Erythroblast (primary cell): ENCODE measurements around the gene KAT6B.
"Not testable (repeated sequence)": the region's sequence is repeated elsewhere in the genome, so short reads cannot be mapped to it uniquely, and the experiment has no call there.

ENCODE experiments used
- DNase-seq, 2 experiments: peaks; one replicate each; lab custom pipeline; 2025; lab: John Stamatoyannopoulos, UW
- GATA1 ChIP-seq: IDR thresholded peaks from 2 replicates; pipeline ENCODE4 v1.6.1; 2011; ENCODE audit warnings: low read depth, mild to moderate bottlenecking, control low read depth, low read length, moderate library complexity
- POLR2A ChIP-seq: IDR thresholded peaks from 2 replicates; pipeline ENCODE4 v1.6.1; 2011; ENCODE audit warnings: mild to moderate bottlenecking, low read length

Gene KAT6B

DNA sequence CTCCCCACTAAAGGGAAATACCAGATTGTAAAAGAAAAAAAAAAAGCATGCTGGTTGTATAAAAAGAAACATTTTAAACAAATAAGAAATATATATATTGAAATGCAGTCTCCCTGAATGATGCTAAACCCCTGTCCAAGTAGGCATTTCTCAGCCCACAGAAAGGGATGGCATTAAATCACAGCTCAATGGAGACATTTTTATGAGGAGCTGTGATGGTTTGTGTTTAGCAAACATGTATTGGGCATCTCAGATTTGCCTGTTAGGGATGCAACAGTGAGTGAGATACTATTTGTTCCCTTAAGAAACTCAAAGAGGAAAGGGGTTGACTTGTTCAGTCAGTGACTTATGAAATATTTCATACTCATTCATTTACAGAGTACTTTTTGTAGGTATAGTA is 51.5 kb downstream of the KAT6B start:
- TF ChIP-seq GATA1 (no peak), POLR2A (no peak)
- no peak for DNase-seq

DNA sequence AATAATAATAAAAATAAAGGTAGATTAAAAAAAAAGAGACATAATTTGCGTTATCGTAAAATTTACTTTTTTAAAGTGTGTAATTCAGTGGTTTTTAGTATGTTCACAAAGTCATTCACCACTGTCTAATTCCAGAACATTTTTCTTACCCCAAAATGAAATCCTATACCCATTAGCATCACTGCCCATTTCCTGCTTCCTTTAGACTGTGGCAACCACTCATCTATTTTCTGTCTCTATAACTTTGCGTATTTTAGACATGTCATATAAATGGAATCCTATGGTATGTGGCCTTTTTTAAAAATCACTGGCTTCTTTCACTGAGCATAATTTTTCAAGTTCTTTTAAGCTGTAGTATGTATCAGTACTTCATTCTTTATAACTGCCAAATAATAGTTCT is 53.6 kb downstream of the KAT6B start:
- no peak for TF ChIP-seq GATA1
- TF ChIP-seq POLR2A = no peak
- DNase-seq = no peak

GRCh38 chr10:74881253-74881884 is 55.0 kb downstream of the KAT6B start:
- no peak for TF ChIP-seq GATA1
- TF ChIP-seq POLR2A = no peak
- DNase-seq = no peak

DNA sequence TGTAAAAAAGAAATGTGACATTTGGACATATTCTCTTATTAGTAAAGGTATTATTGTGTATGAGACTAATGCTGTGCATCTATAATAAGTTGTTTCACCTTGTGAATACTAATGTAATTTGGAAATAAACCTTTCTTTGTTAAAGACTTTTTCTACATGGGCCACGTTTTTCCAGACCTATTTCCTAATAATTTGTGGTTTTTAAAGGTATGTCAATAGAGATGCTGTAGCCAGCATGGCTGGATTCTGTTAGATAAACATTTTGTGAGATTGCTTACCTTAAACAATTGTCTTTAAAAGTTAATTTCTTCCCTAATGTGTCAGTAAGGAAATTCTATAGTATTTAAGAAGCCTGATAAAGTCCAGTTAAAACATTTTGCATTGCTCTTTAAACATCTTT is 56.0 kb downstream of the KAT6B start:
- no peak for DNase-seq
- TF ChIP-seq POLR2A = no peak
- no peak for TF ChIP-seq GATA1

- TF ChIP-seq POLR2A (no peak), GATA1 (no peak)
- DNase-seq = no peak
These were observed 56.4 kb downstream of the KAT6B start for GRCh38 chr10:74882831-74883230.

- DNase-seq = no peak
- TF ChIP-seq POLR2A (no peak), GATA1 (no peak)
These were observed 57.0 kb downstream of the KAT6B start for GRCh38 chr10:74883428-74883827.

DNA sequence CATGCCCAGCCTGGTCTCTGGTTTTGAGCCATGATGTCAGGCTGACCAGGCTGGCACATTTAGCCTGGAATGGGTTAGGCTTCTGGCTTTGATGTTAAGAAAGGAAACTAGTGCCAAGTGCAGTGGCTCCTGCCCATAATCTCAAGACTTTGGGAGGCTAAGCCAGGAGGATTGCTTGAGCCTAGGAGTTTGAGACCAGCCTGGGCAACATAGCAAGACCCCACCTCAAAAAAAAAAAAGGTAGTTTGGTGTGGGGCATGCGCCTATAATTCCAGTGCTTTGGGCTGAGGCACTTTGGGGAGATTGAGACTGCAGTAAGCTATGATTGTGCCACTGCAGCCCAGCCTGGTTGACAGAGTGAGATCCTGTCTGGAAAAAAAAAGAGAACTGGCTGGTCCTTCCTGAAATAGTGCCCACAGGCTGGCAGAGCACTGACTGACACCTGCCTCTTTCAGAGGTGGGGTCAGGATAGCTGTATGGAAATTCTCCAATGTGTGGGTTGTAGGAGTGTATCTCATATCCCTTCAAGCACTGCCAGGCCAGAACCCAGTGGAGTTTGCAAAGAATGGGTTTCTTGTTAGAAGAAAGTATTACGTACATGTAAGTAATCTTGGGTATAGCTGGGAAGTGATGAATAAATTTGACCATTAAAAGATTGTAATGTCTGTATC is 61.3 kb downstream of the KAT6B start:
- TF ChIP-seq GATA1 (no peak), POLR2A (no peak)
- DNase-seq = no peak

DNA sequence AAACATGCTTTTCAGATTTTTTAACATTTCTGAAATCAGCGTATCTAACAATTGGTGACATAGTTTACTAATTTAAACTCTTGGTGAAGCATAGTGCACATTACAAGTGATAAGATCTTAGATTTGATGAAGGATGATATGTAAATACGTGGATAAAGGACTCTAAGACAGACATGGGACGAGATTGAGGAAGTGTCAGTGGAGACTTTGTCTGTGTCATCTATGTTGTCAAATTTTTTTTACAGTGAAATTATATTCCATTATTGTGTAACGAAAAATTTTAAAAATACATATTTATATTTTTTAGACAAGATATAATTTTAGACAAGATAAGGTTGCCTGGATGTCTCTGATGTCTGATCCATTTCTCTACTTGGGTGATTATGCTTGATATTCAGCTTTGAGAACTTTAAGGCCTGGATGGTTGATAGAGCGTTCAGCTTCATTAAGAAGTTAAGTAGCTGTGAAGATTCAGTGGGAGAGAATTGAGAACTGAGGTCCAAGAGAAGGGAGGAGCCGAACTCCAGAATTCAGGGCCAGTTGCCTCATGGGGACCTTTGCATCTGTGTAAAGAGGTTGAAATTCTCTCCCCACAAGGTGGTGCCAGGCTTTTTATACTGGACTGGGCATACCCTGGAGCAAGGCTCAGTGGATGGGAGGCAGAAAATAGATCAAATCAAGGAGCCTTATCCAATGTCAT is 62.7 kb downstream of the KAT6B start:
- no peak for TF ChIP-seq GATA1
- DNase-seq = no peak

DNA sequence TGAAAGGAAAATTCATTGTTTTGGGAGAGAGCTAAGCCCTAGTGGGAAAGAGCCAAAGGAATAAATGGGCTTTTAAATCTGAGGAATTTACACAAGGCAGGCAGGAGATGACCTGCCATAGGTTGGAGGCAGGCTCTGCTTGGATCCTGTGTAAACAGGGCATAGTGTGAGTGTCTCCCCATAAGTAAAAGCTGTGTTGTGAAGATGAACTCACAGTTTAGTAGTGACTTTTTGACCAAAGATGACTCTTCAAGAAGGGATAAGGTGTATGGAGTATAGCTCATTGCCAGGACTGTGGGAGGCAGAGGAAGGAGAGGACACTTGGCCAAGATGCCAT is 63.2 kb downstream of the KAT6B start:
- TF ChIP-seq POLR2A (no peak), GATA1 (no peak)

GRCh38 chr10:74890460-74890859 is 64.1 kb downstream of the KAT6B start:
- no peak for DNase-seq
- TF ChIP-seq GATA1 (no peak), POLR2A (no peak)

More for the DNA sequence above, 63.2 kb downstream of the KAT6B start:
- no peak for DNase-seq

- DNase-seq = no peak
- TF ChIP-seq GATA1 (no peak), POLR2A (no peak)
These were observed 64.7 kb downstream of the KAT6B start for GRCh38 chr10:74891053-74891452.

- TF ChIP-seq POLR2A = no peak
- no peak for TF ChIP-seq GATA1
- no peak for DNase-seq
These were observed 66.4 kb downstream of the KAT6B start for GRCh38 chr10:74892839-74893238.

- DNase-seq = not testable (repeated sequence)
These were observed 66.9 kb downstream of the KAT6B start for GRCh38 chr10:74893329-74893728.

GRCh38 chr10:74896788-74897527 is 70.6 kb downstream of the KAT6B start:
- DNase-seq = no peak
- no peak for TF ChIP-seq GATA1
- no peak for TF ChIP-seq POLR2A
